ENCODE results near the gene ALS2. TPM values are rescaled to one million over a fixed set of nuclear protein-coding genes. Genes with fewer than 3 reads are reported as not detected.
"Not testable (repeated sequence)": the region's sequence is repeated elsewhere in the genome, so short reads cannot be mapped to it uniquely, and the experiment has no call there.

ALS2 gene
- total RNA-seq, 1 experiment from 2014 or later = 8.9 TPM

DNA sequence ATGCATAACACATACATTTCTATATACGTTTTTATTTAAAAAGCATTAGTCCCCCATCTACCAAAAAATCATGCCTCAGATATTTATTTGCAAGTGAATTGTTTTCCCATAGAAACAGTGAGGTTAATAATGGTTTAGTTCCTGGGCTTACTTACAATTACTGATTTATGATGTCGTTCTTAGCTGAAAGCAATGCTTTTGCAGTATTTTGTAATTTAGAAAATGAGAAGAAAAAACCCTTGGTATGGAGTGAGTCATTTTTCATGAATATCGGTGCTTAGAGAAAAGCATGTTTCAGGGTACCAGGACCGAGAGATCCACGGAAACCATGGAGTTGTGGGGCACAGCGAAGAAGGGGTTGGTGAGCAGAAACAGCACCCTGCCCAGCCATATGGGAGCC, 13.6 kb upstream of the ALS2 start:
- DNase-seq (ENCODE audit: low spot score) = no peak

DNA sequence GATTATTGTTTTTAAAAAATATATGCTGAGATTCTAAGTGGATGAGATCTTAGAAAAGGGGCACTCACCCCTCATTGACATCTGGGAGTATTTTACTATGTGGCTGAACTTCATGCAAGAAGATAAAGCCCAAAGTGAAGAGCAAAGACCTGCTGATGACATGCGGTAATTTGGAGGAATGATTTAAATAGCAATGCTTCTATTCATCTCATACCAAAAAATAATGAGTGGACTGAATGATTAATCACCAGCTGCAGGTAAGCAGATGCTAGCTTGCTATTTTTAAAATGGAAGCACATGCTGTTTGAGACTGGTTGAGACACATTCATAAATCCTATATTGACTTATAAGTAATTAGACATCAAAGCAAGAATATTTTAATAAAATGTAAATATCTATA, 12.9 kb upstream of the ALS2 start:
- no peak for DNase-seq (ENCODE audit: low spot score)

GRCh38 chr2:201790989-201791388, 10.3 kb upstream of the ALS2 start:
- DNase-seq (ENCODE audit: low spot score) = no peak

GRCh38 chr2:201790291-201790690, 9.6 kb upstream of the ALS2 start:
- DNase-seq (ENCODE audit: low spot score) = no peak

DNA sequence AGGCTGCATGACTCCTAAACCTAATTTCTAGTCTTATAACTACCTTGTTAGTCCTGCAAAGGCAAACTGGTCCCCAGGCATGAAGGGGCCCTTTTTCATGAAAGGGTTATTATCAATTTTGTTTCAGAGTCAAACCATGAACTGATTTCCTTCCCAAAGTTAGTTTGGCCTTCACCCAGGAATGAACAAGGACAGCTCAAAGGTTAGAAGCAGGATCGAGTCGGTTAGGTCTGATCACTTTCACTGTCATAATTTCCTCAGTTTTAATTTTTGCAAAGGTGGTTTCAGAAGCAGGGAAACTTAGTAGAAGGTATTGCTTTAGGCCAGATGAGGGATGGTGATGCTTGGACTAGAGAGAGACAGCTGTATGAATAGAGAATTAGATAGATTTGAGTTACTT, 8.7 kb upstream of the ALS2 start:
- no peak for DNase-seq (ENCODE audit: low spot score)

GRCh38 chr2:201788371-201788770, 7.6 kb upstream of the ALS2 start:
- no peak for DNase-seq (ENCODE audit: low spot score)

DNA sequence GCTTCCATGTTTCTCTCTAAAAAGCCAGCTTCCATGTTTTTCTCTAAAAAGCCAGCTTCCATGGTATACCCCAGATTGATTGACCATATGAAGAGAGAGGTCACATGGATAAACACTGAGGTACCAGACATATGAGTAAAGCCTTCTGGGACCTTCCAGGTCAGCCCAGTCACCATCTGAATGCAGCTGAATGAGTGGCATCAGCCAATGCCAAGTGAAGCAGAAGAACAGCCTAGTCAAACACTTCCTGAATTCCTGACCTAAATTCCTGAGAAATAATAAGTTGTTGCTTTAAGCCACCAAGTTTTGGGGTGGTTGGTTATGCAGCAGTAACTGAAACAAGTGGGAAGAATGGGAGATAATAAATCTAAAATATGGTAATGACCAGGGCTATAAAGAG, 5.7 kb upstream of the ALS2 start:
- no peak for DNase-seq (ENCODE audit: low spot score)

- DNase-seq (ENCODE audit: low spot score) = no peak
Measured at GRCh38 chr2:201785135-201785534, 4.4 kb upstream of the ALS2 start.

DNA sequence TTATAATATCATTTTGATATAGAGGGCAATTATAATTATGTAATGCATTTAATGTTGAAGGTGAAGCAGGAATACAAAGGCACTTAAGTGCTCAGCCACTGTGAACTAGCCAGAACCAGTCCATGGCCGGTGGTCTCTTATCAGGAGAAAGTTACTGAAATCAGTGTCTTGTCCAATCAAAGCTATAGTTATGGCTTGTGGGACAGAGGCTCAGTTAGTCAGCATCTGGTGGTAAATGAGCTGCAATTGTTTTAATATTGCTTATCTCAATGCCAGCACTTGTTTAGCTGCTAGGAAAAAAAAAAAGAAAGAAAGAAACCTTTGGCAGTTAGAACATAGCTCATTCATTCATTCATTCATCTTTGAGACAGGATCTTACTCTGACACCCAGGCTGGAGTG, 3.8 kb upstream of the ALS2 start:
- no peak for DNase-seq (ENCODE audit: low spot score)

DNA sequence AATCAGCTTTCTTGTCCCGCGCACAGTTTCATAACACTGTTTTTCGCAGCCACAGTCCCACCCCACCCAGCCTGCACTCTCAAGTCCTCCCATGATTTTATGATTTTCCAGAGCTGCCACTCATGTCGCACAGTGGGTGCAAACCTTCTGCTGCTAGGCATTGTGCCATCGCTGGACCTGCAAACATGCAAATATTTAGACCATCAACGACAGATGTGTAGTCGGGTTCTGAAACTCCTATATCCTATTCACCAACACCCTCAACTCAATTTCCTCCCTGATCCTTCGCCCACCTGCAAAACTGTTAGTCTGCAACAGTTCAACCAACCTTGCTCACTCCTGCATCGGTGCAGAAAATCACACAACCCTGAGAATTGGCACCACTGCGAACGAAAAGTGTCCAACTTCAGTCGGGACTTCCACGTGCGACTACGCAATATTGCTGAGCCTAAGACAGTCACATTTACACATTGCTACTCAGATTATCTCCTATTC, 871 bp upstream of the ALS2 start:
- DNase-seq (ENCODE audit: low spot score) = peak; percentile 20

DNA sequence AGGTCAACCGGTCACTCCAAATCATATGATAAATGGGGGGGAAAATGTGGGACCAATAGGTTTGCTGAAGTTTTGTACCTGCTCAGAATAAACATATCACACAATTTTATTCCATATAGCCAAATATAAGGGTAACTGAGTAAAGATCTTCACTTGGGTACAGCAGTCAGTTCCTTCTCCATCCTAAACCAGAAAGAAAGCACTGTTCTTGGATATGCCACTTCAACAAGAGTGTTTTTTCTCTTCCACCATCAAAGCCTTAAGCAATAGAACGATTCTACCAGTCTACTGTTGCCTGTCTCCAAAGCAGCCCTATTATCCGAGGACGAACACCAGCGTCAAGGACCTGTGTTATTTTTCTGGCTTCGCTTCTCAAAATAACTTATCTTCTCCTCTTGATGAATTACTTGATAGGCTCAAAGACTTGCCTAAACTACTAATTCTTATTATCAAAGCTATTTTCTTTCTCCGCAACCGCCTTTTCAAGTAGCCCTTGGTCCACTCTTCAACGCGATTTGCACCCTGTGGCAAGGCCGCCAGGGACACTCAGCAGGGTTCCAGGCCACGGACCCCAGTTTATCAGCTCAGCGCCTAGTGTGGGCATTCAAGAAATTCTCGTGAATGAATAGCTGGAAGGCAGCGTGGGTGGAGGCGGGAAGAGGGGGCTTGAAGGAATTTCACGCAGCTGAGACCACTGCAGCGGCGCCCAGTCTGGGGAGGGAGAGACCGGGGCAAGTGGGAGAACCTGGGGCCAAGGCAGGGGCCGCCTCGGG, 646 bp downstream of the ALS2 start:
- peak; percentile 56 for DNase-seq (ENCODE audit: low spot score)

DNA sequence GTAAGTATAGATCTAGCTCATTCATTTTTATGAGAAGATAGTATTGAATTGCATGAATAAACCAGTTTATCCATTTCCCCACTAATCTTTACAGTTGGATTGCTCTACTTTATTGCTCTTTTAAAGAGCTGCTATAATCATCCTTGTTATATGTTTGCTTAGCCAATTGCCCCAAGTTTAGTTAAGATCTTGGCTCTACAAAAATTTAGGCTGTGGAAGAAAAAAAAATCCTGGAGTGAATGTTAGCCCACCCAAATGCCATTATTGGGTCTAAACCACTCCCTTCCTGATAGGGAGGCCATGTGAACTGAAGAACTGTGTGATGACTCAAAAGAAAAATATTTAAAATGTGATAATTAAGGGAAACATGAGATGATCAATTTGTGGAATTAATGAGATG, 2.9 kb downstream of the ALS2 start:
- DNase-seq (ENCODE audit: low spot score) = no peak

GRCh38 chr2:201777043-201777442, 3.7 kb downstream of the ALS2 start:
- no peak for DNase-seq (ENCODE audit: low spot score)

GRCh38 chr2:201775326-201775725, 5.4 kb downstream of the ALS2 start:
- peak; percentile 28 for DNase-seq (ENCODE audit: low spot score)

- DNase-seq (ENCODE audit: low spot score) = no peak
Measured at GRCh38 chr2:201774546-201774945, 6.2 kb downstream of the ALS2 start.

DNA sequence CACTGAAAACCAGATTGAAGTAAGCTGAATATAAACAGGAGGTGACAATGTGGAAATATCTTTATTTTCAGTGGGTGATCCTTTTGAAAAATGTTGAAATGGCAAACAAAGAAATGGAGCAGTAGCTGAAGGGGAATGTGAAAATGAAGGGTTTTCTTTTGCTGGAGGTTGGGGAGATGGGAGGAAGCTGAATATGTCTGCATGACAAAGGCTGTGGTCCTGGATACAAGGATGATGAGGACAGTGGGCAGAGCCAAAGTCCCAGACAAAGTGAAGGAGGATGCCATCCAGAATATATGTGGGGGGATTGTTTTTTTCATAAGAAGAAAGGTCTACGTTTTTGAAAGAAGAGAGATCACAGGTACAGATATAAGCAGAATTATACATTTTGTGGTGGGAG, 6.7 kb downstream of the ALS2 start:
- DNase-seq (ENCODE audit: low spot score) = no peak

DNA sequence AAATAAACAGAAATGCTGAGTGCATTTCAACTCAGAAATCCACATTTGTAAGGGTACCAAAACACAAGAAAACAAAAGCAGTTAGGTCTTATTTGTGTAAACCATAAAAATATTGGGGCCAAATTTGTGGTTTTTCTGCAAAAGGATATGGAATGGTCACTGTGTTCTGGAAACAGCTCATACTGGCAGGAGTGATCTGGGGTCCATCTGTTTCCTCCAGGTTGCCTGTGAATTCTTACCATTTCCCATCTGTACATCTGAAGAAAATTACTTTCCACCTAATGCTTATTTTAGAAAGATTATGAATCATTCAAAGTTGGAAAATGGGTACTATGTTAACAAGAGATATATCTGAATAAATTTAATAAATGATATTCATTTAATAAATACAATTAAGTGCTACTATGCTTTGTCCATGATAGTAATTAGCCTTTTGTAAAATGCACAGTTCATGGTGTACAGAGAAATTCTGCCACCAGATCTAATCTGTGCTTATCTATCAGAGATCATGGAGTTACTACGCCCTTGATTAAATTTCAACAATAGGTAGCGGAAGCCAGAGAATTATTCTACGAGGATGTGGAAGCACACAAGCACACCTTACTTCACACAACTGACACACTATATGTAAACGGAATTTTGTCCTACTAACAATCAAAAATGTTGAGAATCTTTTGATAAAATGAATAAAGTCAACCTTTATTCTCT, 10.9 kb downstream of the ALS2 start:
- no peak for DNase-seq (ENCODE audit: low spot score)

- DNase-seq (ENCODE audit: low spot score) = no peak
Measured at GRCh38 chr2:201768918-201769317, 11.8 kb downstream of the ALS2 start.

- DNase-seq (ENCODE audit: low spot score) = no peak
Measured at GRCh38 chr2:201765799-201766198, 14.9 kb downstream of the ALS2 start.

GRCh38 chr2:201764469-201764868, 16.3 kb downstream of the ALS2 start:
- not testable (repeated sequence) for DNase-seq (ENCODE audit: low spot score)

DNA sequence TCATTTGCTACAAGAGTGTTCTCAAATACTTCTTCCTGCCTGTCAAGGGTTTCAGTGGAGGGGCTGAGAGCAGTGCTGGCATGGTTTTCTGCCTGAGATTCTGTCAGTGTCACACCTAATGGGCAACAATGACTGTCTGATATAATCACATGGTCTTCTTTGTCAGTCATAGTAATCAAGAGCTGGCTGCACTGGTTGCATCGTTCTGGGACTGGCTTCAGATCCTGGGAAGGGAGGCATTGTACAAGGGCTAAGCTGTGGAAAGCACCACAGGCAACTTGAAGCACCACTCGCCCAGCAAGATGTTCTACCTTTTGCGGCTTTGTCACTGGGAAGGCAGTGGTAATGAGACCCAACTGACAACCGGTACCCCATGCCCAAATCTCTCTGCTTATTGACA, 19.6 kb downstream of the ALS2 start:
- no peak for DNase-seq (ENCODE audit: low spot score)

DNA sequence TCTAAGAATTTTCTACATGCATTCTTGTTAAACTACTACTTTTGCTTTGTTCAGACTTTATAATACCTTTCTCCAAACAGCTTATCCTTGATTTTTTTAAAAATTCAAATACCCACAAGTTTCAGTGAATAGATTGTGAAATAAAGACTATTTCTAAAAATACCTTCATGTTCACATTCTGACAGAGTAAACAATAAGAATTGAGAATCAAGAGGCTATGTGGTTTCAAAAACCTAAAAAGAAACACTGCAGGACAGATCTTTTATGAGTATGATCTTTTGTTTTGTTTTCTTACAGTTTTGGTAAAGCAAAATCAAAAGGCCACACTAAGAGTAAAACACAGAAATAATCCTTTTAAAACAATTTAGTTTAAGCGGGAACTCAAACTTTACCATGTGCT, 21.2 kb downstream of the ALS2 start:
- DNase-seq (ENCODE audit: low spot score) = no peak

GRCh38 chr2:201758873-201759272, 21.9 kb downstream of the ALS2 start:
- no peak for DNase-seq (ENCODE audit: low spot score)
